HTR-8/SVneo (cell line): ENCODE data around the gene ARHGDIG.
"Not testable (repeated sequence)": the region's sequence is repeated elsewhere in the genome, so short reads cannot be mapped to it uniquely, and the experiment has no call there.

Experiments used
- DNase-seq: peaks from one replicate; pipeline ENCODE4 v3.0.0; 2011; ENCODE audit warnings: low spot score, mixed read lengths; ENCODE audit not compliant: insufficient read length
- FAIRE-seq: peaks from 2 replicates; lab custom pipeline; 2011; peaks lifted over from hg19 to GRCh38; lab: Jason Lieb, UNC

ARHGDIG gene

GRCh38 chr16:280552-280951 is at the start of gene ARHGDIG:
TSS of gene ARHGDIG (plus strand) at chr16:280591. CDS start at chr16:280681, 90 bp downstream.
- FAIRE-seq, result no peak

GRCh38 chr16:230949-231348 is 49.4 kb upstream of the ARHGDIG start:
- FAIRE-seq (no peak), DNase-seq (no peak)

More at GRCh38 chr16:280552-280951, at the start of gene ARHGDIG:
- DNase-seq, result no peak

- DNase-seq (peak; percentile 88), FAIRE-seq (peak; percentile 87)
These were observed 45.7 kb upstream of the ARHGDIG start, which contains the start of gene FAM234A for GRCh38 chr16:234468-235305. TSS of gene FAM234A (plus strand) at chr16:234821. CDS start at chr16:254414, 19,593 bp downstream.

GRCh38 chr16:239948-240277 is 40.5 kb upstream of the ARHGDIG start:
- DNase-seq, result no peak
- no peak for FAIRE-seq

DNA sequence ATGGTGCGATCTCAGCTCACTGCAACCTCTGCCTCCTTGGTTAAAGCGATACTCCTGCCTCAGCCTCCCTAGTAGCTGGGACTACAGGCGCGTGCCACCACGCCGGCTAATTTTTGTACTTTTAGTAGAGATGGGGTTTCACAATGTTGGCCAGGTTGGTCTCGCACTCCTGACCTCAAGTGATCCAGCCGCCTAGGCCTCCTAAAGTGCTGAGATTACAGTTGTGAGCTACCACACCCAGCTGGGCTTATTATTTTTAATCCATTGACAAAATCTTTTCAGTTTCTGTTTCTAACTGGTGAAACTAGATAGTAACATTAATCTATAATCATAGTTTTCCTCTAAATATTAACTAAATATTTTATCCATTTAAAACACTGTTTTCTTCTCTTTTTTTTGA is 39.8 kb upstream of the ARHGDIG start:
- no peak for DNase-seq
- FAIRE-seq, result no peak

- DNase-seq (no peak), FAIRE-seq (no peak)
These were observed 38.1 kb upstream of the ARHGDIG start for GRCh38 chr16:242281-242680.

DNA sequence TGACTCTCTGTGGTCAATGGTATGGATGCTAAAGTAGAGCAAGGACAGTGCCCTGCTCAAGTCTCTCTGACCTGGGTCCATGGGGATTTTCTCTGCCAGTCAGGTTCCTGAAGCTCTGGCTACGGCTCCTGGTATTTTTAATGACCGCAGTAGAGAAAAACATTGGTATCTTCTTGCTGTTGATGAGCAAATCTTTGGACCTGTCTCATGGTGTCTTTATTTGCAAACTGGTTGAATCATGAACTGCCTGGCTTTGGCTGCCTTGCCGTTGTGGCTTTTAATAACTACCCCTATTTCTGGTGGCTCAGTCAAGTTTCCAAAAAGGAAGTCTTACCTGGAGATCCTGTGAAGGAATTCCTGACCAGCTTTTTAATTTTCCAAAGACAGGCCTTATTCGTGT is 37.0 kb upstream of the ARHGDIG start:
- no peak for DNase-seq
- no peak for FAIRE-seq

DNA sequence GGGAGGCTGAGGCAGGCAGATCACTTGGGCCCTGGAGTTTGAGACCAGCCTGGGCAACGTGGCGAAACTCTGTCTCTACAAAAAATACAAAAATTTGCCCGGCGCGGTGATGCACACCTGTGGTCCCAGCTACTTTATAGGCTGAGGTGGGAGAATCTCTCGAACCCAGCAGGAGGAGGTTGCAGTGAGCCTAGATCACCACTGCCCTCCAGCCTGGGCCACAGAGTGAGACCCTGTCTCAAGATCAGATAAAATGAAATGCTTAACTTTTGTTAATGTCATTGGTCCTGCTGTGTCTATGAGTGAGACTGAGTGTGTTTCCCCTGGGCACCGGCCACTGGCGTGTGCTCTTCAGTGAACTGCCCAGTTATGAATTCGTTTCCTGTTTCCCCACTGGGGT is 35.3 kb upstream of the ARHGDIG start:
- no peak for DNase-seq

GRCh38 chr16:247027-247426 is 33.4 kb upstream of the ARHGDIG start:
- FAIRE-seq, result no peak

More for the DNA sequence above, 35.3 kb upstream of the ARHGDIG start:
- FAIRE-seq, result no peak

DNA sequence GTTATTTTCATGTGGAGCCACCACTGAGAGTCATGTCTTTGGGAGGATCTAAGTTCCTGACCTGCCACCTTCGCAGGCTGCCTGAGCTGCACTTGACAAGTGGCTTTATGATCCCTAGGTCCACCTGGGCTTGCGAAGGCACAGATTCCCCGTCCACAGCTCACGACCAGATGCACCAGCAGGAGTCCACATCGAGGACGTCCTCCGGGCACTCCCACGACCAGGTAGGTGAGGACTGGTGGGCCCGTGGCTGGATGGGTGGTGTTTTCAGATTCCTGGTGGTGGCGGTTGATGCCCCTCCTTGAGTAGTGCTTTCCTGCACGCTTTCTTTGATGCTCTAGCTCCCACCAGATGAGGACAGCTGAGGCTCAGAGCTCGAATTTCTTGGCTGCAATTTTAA is 31.0 kb upstream of the ARHGDIG start:
- DNase-seq (no peak), FAIRE-seq (no peak)

More at GRCh38 chr16:247027-247426, 33.4 kb upstream of the ARHGDIG start:
- DNase-seq, result no peak

DNA sequence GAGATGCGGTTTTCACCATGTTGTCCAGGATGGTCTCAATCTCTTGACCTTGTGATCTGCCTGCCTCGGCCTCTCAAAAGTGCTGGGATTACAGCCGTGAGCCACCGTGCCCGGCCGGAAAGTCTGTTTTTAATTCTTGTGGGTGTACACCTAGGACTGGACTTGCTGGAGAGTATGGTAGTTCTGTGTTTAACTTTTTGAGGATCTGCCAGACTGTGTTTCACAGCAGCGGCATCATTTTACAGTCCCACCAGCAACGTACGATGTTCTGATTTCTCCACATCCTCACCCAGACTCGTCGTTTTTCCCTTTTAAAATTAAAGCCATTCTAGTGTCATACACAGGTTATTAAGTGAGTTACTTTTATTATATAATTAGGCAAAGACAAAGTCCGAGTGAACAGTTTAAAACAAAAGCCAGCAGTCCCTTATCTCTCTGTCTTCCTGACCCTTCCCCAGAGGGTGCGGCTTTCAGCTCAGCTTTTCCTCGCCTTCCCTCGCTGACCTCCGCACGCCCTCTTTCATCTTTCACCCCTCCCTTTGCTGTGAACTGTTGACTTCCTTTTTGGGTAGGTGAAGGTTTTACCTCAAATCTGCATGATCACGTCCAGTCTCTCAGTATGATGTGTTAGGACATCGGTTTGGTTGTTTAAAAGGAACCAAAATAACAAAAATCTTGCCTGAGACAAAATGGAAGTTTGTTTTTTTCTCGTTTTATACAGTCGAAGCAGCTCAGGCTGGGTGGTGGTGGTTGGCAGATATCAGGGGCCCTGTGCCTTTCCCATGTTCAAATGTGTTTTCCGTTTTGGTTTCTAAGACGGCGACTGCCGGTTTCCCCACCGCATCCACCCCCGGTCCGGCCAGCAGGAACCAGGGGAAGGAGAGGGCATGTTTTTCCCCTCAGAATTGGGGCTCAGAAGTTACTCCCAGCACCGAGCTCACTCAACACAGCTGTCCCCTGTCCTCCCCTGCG is 27.7 kb upstream of the ARHGDIG start:
- no peak for FAIRE-seq

GRCh38 chr16:253833-254232 is 26.6 kb upstream of the ARHGDIG start:
- DNase-seq, result no peak
- no peak for FAIRE-seq

More for the DNA sequence above, 27.7 kb upstream of the ARHGDIG start:
- no peak for DNase-seq

- FAIRE-seq, result no peak
These were observed 25.9 kb upstream of the ARHGDIG start for GRCh38 chr16:254461-254860.

GRCh38 chr16:255183-255582 is 25.2 kb upstream of the ARHGDIG start:
- DNase-seq (no peak), FAIRE-seq (no peak)

More at GRCh38 chr16:254461-254860, 25.9 kb upstream of the ARHGDIG start:
- DNase-seq, result no peak

DNA sequence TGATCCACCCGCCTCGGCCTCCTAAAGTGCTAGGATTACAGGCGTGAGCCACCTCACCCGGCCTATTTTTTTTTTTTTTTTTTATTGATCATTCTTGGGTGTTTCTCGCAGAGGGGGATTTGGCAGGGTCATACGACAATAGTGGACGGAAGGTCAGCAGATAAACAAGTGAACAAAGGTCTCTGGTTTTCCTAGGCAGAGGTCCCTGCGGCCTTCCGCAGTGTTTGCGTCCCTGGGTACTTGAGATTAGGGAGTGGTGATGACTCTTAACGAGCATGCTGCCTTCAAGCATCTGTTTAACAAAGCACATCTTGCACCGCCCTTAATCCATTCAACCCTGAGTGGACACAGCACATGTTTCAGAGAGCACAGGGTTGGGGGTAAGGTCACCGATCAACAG is 22.3 kb upstream of the ARHGDIG start:
- DNase-seq, FAIRE-seq: not testable (repeated sequence)

- DNase-seq (no peak), FAIRE-seq (no peak)
These were observed 21.2 kb upstream of the ARHGDIG start for GRCh38 chr16:259226-259625.

DNA sequence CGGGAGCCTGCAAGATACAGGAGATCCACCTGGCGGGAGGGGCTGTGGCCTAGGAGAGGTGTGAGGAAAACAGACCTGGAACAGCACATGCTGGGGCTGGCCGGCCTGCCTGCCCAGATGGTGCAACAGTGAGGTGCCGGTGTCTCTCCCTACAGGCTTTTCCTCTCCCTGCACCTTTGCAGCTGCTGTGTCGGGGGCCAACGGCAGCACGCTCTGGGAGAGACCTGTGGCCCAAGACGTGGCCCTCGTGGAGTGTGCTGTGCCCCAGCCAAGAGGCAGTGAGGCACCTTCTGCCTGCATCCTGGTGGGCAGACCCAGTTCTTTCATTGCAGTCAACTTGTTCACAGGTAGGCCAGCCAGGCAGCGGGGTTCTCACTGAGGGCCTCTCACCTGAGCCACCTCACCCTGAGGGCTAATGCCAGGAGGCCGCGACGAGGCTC is 20.6 kb upstream of the ARHGDIG start:
- FAIRE-seq (no peak), DNase-seq (no peak)

GRCh38 chr16:260326-260725 is 20.1 kb upstream of the ARHGDIG start:
- DNase-seq, result no peak
- FAIRE-seq, result no peak

DNA sequence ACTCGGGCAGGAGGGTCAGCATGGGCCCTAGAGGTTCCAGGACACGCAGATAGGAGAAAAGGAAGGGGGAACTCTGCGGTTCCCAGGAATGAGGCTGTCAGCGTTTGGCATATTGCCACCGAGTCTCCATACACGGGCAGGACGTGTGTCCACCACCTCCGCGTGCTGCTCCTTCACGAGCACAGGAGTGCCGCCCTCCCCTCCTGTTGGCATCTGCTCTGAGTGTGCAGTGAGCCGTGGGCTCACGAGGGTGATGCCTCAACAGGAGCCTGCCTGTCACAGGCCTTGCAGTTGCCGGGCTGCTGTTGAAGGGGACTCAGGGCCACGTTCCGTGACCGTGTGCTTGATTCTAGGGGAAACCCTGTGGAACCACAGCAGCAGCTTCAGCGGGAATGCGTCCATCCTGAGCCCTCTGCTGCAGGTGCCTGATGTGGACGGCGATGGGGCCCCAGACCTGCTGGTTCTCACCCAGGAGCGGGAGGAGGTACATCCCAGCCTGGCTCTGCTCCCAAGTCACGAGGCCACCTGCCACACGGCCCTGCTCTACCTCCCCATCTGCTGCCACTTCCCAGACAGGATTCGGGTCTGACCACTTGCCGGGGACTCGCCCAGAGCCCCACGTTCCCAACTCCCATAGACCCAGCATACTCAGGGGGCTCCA is 19.2 kb upstream of the ARHGDIG start:
- FAIRE-seq, result no peak

DNA sequence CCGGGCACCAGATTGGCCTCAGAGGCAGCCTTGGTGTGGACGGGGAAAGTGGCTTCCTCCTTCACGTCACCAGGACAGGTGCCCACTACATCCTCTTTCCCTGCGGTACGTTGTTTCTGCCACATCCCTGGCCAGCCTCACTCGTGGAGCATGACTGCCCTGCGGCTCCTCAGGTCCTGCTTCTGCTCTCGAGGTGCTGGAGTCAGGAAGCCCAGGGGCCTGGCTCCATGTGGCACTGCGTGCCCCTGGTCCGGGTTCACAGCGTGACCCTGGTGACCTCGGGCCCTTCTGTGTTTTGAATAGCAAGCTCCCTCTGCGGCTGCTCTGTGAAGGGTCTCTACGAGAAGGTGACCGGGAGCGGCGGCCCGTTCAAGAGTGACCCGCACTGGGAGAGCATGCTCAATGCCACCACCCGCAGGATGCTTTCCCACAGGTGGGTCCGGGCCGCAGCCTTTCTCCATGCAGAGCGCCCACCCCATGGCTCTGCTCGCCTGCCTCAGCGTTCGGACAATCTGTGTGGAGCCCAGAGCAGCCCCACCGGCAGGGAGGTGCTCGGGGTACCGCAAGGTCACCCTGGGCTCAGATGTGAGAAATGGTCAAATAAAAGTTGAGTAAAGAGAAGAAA is 18.2 kb upstream of the ARHGDIG start:
- DNase-seq (no peak), FAIRE-seq (no peak)

More for the DNA sequence above, 19.2 kb upstream of the ARHGDIG start:
- no peak for DNase-seq
